ENCODE data around the gene HOXC6. TPM values are rescaled to one million over a fixed set of nuclear protein-coding genes. Genes with fewer than 3 reads are reported as not detected.

HOXC6 gene
- polyA plus RNA-seq, 3 donors, result not detected

DNA sequence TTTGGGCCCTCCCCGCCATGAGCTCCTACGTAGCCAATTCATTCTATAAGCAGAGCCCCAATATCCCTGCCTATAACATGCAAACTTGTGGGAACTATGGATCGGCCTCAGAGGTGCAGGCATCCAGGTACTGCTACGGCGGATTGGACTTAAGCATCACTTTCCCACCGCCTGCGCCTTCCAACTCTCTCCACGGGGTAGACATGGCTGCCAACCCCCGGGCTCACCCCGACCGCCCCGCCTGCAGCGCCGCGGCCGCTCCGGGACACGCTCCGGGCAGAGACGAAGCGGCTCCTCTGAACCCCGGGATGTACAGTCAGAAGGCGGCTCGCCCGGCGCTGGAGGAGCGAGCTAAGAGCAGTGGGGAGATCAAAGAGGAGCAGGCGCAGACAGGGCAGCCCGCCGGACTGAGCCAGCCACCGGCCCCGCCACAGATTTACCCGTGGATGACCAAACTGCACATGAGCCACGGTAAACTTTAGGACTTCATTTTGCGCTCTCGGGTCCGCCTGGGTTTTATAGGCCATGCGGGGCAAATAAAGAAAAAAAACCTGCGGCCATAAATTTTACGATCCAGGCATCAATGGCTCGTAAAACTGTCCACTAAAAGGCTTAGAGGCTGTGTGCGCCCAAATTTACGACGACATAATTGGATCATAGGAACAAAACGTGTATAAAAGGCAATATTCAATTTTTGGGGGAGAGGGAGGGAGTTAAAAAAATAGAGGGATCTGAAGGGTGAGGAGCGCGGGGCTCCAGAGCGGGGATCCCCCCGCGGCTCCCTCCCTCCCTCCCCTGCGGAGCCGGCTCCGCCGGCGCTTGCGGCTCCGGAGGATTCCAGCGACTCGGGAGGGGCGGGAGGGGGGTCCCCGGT lies 5.1 kb downstream of the HOXC6 start:
- Mint-ChIP-seq H3K4me3 (peak overlapping the region in 1 of 2 donors; percentile 84), H3K27me3 (ENCODE audit: low read depth in 3 of 3) (peaks cover 92 to 99% (median 95%) of the 10 kb centered on the region in 3 donors), H3K4me1 (peaks cover 14% of the 10 kb centered on the region), H3K27ac (no peak overlapping the region), H3K36me3 (peaks cover 5 to 14% of the 10 kb centered on the region in 2 donors), H3K9me3 (peaks cover 6 to 36% (median 27%) of the 10 kb centered on the region in 7 donors)
- H3K4me2 ChIP-seq (replicated peaks; ENCODE audit: extremely low read depth, low read length, poor library complexity, severe bottlenecking), result no peak overlapping the region
- H3K27ac ChIP-seq (ENCODE audit: low read depth in 1 of 2, low read length in 2 of 2), result no peak overlapping the region
- no peak overlapping the region for H2AFZ ChIP-seq (ENCODE audit: insufficient read depth, low read depth, low read length, poor library complexity, severe bottlenecking)
- H3K79me2 ChIP-seq (ENCODE audit: insufficient read depth, low read length), result no peaks in the 10 kb centered on the region
- TF ChIP-seq, protein P1, sequence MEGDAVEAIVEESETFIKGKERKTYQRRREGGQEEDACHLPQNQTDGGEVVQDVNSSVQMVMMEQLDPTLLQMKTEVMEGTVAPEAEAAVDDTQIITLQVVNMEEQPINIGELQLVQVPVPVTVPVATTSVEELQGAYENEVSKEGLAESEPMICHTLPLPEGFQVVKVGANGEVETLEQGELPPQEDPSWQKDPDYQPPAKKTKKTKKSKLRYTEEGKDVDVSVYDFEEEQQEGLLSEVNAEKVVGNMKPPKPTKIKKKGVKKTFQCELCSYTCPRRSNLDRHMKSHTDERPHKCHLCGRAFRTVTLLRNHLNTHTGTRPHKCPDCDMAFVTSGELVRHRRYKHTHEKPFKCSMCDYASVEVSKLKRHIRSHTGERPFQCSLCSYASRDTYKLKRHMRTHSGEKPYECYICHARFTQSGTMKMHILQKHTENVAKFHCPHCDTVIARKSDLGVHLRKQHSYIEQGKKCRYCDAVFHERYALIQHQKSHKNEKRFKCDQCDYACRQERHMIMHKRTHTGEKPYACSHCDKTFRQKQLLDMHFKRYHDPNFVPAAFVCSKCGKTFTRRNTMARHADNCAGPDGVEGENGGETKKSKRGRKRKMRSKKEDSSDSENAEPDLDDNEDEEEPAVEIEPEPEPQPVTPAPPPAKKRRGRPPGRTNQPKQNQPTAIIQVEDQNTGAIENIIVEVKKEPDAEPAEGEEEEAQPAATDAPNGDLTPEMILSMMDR (IDR thresholded peaks at IDR 0.05), result no peak
- intact Hi-C loops (cut with micrococcal nuclease), result loop anchor here in 1 of 2 donors (10.0 kb wide), 1 partner anchor 59 kb away; the partner anchor contains the start of genes HOTAIR and HOXC11
- no peak overlapping the region for H3K9ac ChIP-seq (ENCODE audit: insufficient read depth, low read length, poor library complexity, severe bottlenecking)
- H3K9me3 ChIP-seq (replicated peaks in 1 of 2; ENCODE audit: control insufficient read depth in 1 of 2, insufficient read depth in 1 of 2, low read length in 2 of 2), result peaks cover 26 to 57% of the 10 kb centered on the region in 2 donors
- no peaks in the 10 kb centered on the region for H3K36me3 ChIP-seq (replicated peaks in 1 of 2; ENCODE audit: control insufficient read depth in 1 of 2, insufficient read depth in 2 of 2, low read length in 2 of 2)
- H3K4me3 ChIP-seq (replicated peaks in 1 of 3; ENCODE audit: low read depth in 2 of 3, low read length in 3 of 3), result no peak overlapping the region
- H3K4me1 ChIP-seq (ENCODE audit: control insufficient read depth in 1 of 2, insufficient read depth in 2 of 2, low read length in 2 of 2), result no peaks in the 10 kb centered on the region
- 3% methylated on average over 49 of the region's 61 CpGs for WGBS (ENCODE audit: insufficient coverage)
- H4K20me1 ChIP-seq (ENCODE audit: insufficient read depth, low read length), result no peaks in the 10 kb centered on the region
- DNase-seq, result no peak
- peaks cover 82 to 99% of the 10 kb centered on the region in 2 donors for H3K27me3 ChIP-seq (ENCODE audit: control insufficient read depth in 2 of 2, insufficient read depth in 2 of 2, low read length in 2 of 2)

DNA sequence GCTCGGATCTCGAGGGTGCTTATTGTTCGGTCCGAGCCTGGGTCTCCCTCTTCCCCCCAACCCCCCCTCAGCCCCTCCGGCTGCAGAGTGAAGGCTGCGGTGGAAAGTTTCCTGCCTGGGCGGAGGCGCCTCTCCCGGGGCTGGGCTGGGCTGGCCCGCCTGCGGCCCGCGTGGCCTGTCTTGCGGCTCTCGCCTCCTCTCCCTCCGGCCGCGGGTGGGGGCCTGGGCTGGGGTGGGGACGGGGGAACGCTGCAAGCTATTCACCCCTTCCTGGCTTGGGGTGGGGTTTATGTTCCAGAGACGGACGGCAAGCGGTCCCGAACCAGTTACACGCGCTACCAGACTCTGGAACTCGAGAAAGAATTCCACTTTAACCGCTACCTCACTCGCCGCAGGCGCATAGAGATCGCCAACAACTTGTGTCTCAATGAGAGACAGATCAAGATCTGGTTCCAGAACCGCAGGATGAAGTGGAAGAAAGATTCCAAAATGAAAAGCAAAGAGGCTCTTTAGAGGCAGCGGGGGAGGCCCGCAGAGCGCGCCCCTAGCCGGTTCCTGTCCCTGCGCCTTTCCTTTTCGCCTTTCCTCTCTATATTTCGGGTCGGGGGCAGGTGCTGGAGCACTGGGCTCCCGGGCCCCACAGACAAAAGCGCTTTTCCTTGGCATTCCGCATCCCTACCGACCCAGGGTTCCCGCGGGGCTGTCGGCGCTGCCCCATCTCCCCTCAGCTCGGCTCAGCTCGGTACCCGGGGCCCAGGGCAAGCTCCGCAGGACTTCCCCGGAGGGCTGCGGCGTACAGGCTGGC lies 5.9 kb downstream of the HOXC6 start:
- Mint-ChIP-seq H3K4me1 (peaks cover 10% of the 10 kb centered on the region), H3K27ac (no peak overlapping the region), H3K36me3 (peaks cover 5 to 14% of the 10 kb centered on the region in 2 donors), H3K27me3 (ENCODE audit: low read depth in 3 of 3) (peaks cover 92 to 99% (median 95%) of the 10 kb centered on the region in 3 donors), H3K4me3 (peak overlapping the region in 1 of 2 donors; percentile 78), H3K9me3 (peaks cover 6 to 36% (median 25%) of the 10 kb centered on the region in 7 donors)
- 6% methylated on average over 46 of the region's 57 CpGs for WGBS (ENCODE audit: insufficient coverage)
- no peak overlapping the region for H3K4me2 ChIP-seq (replicated peaks; ENCODE audit: extremely low read depth, low read length, poor library complexity, severe bottlenecking)
- H3K79me2 ChIP-seq (ENCODE audit: insufficient read depth, low read length), result no peaks in the 10 kb centered on the region
- no peak overlapping the region for H3K27ac ChIP-seq (ENCODE audit: low read depth in 1 of 2, low read length in 2 of 2)
- H3K9ac ChIP-seq (ENCODE audit: insufficient read depth, low read length, poor library complexity, severe bottlenecking), result no peak overlapping the region
- H2AFZ ChIP-seq (ENCODE audit: insufficient read depth, low read depth, low read length, poor library complexity, severe bottlenecking), result no peak overlapping the region
- no peak overlapping the region for H3K4me3 ChIP-seq (replicated peaks in 1 of 3; ENCODE audit: low read depth in 2 of 3, low read length in 3 of 3)
- no peak for DNase-seq
- peaks cover 79 to 99% of the 10 kb centered on the region in 2 donors for H3K27me3 ChIP-seq (ENCODE audit: control insufficient read depth in 2 of 2, insufficient read depth in 2 of 2, low read length in 2 of 2)
- no peaks in the 10 kb centered on the region for H3K36me3 ChIP-seq (replicated peaks in 1 of 2; ENCODE audit: control insufficient read depth in 1 of 2, insufficient read depth in 2 of 2, low read length in 2 of 2)
- H3K4me1 ChIP-seq (ENCODE audit: control insufficient read depth in 1 of 2, insufficient read depth in 2 of 2, low read length in 2 of 2), result no peaks in the 10 kb centered on the region
- intact Hi-C loops (cut with micrococcal nuclease), result loop anchor here in 1 of 2 donors (10.0 kb wide), 1 partner anchor 59 kb away; the partner anchor contains the start of genes HOTAIR and HOXC11
- TF ChIP-seq, protein P1 (IDR thresholded peaks at IDR 0.05), result no peak
- H4K20me1 ChIP-seq (ENCODE audit: insufficient read depth, low read length), result no peaks in the 10 kb centered on the region
- peaks cover 26 to 57% of the 10 kb centered on the region in 2 donors for H3K9me3 ChIP-seq (replicated peaks in 1 of 2; ENCODE audit: control insufficient read depth in 1 of 2, insufficient read depth in 1 of 2, low read length in 2 of 2)

Data from CD14-positive monocyte (primary cell).